ENCODE data around the gene IP6K3. TPM values are rescaled to one million over a fixed set of nuclear protein-coding genes. Genes with fewer than 3 reads are reported as not detected.

IP6K3 gene
- total and polyA plus RNA-seq, 2 experiments from 2014 or later = 0.14 to 0.16 TPM

- Histone ChIP-seq H3K79me2 (replicated peaks; ENCODE audit: insufficient read depth) (peaks cover 8% of the 10 kb centered on the region; the same call in 1 of the 2 replicates), H3K27me3 (ENCODE audit: insufficient read depth) (no peaks in the 10 kb centered on the region), H3K27ac (ENCODE audit: low read depth) (no peak overlapping the region), H3K4me2 (no peak overlapping the region), H3F3A (replicated peaks; ENCODE audit: low read depth) (0 out of 2 replicates have a peak, but pooled peaks cover 8% of the 10 kb centered on the region), H3K9me2 (ENCODE audit: insufficient read depth) (no peaks in the 10 kb centered on the region), H3K4me1 (ENCODE audit: insufficient read depth) (0 out of 2 replicates have a peak, but pooled peaks cover 2% of the 10 kb centered on the region), H4K20me1 (replicated peaks; ENCODE audit: insufficient read depth) (peaks cover 17% of the 10 kb centered on the region), H3K36me3 (ENCODE audit: insufficient read depth) (peaks cover 10% of the 10 kb centered on the region), H2AFZ (no peak overlapping the region), H3K4me3 (no peak overlapping the region)
- DNase-seq (ENCODE audit: low spot score) (no peak), ATAC-seq (no peak)
- Mint-ChIP-seq H3K27ac (no peak overlapping the region), H3K4me1 (peaks cover 23% of the 10 kb centered on the region), H3K36me3 (ENCODE audit: low read depth) (peaks cover 48% of the 10 kb centered on the region), H3K9me3 (no peaks in the 10 kb centered on the region), H3K4me3 (no peak overlapping the region), H3K27me3 (ENCODE audit: insufficient read depth, low read depth, poor library complexity) (peaks cover 4% of the 10 kb centered on the region)
- TF ChIP-seq EZH2 (IDR thresholded peaks at IDR 0.05; ENCODE audit: low read depth, unreplicated experiment) (no peak), ZNF114 (CRISPR knock-in tag; IDR thresholded peaks at IDR 0.05) (no peak), CREB1 (CRISPR knock-in tag; IDR thresholded peaks at IDR 0.05; ENCODE audit: low read depth) (no peak), ETS1 (IDR thresholded peaks at IDR 0.05) (no peak), POLR2AphosphoS5 (IDR thresholded peaks at IDR 0.05; ENCODE audit: low read depth) (no peak), ZNF331 (CRISPR knock-in tag; IDR thresholded peaks at IDR 0.05; ENCODE audit: low read depth) (no peak), EZH2phosphoT487 (IDR thresholded peaks at IDR 0.05; ENCODE audit: unreplicated experiment) (no peak), STAT1 (IDR thresholded peaks at IDR 0.05; ENCODE audit: unreplicated experiment) (no peak), CTCF (conservative IDR thresholded peaks at IDR 0.05; ENCODE audit: low read depth in 2 of 2) (no peak), ZNF462 (CRISPR knock-in tag; IDR thresholded peaks at IDR 0.05) (no peak), JUNB (IDR thresholded peaks at IDR 0.05; ENCODE audit: unreplicated experiment) (no peak), REST (IDR thresholded peaks at IDR 0.05; ENCODE audit: unreplicated experiment) (no peak), NANOG (IDR thresholded peaks at IDR 0.05; ENCODE audit: borderline replicate concordance) (no peak)
Observed at GRCh38 chr6:33699739-33700138, 47.0 kb downstream of the IP6K3 start.

All from GM23338 (cell line).